HepG2 (cell line): Measurements from ENCODE around the gene PIK3CD. TPM values are rescaled to one million over a fixed set of nuclear protein-coding genes. Genes with fewer than 3 reads are reported as not detected.
A peak's percentile ranks its signal among the peaks of the same experiment; 100 is the strongest.

Experiments
- ATAC-seq: fragments of 200-7000 bp; cut with Tn5 transposase; 3 replicates; pipeline ENCODE4 v1.9.1; 2020; ENCODE audit warnings: mild to moderate bottlenecking, moderate library complexity
- BruUV-seq: library from RNA; stranded (reverse); fragments of 400-500 nt; replicated peaks from 2 replicates; lab custom pipeline; 2021; lab: Mats Ljungman, UMichigan
- CTCF ChIA-PET: fragments of 300-600 bp; formaldehyde crosslinking; extraction: SDS; loops from one replicate; lab custom pipeline; 2021; ENCODE audit warnings: low total read pairs, inconsistent platforms, low intra/inter-chr PET ratio; lab: Yijun Ruan, JAX
- POLR2A ChIA-PET: fragments of 350-600 bp; sonication (Branson Sonifier 250); formaldehyde crosslinking; loops from one replicate; lab custom pipeline; 2020; ENCODE audit warnings: antibody characterized with exemption, inconsistent platforms; lab: Yijun Ruan, JAX
- DNase-seq: peaks from one replicate; pipeline ENCODE4 v3.0.0-alpha.2; 2015; ENCODE audit warnings: low spot score
- FAIRE-seq: peaks from 3 replicates; lab custom pipeline; 2011; peaks lifted over from hg19 to GRCh38; lab: Jason Lieb, UNC
- H2AFZ ChIP-seq: one replicate; pipeline ENCODE4 v1.6.1; 2011; ENCODE audit warnings: low read length, inconsistent platforms
- H3K27ac ChIP-seq: fragments of 300-600 bp; 3 replicates; pipeline ENCODE4 v1.8.0; 2011; ENCODE audit warnings: mixed run types, mild to moderate bottlenecking, mixed read lengths, low read length, inconsistent platforms; ENCODE audit not compliant: insufficient read depth; ENCODE audit errors: extremely low read length
- H3K27me3 ChIP-seq, 2 experiments: fragments of 200-600 bp in 1 of 2; 2 replicates in 1 of 2; 3 replicates in 1 of 2; pipeline versions ENCODE4 v1.6.0 to v1.8.0; 2011; ENCODE audit warnings: low read length in 2 of 2, mild to moderate bottlenecking in 2 of 2, moderate library complexity in 2 of 2, inconsistent platforms in 1 of 2; ENCODE audit not compliant: insufficient read depth in 2 of 2, control insufficient read depth in 1 of 2
- H3K36me3 ChIP-seq, 2 experiments: fragments of 200-600 bp in 1 of 2; replicated peaks in 1 of 2; 2 replicates in 1 of 2; 3 replicates in 1 of 2; pipeline versions ENCODE4 v1.5.1 to v1.8.0; 2011; ENCODE audit warnings: low read length in 2 of 2, inconsistent platforms in 1 of 2; ENCODE audit not compliant: insufficient read depth in 2 of 2, control insufficient read depth in 1 of 2
- H3K4me1 ChIP-seq: 2 replicates; pipeline ENCODE4 v1.5.1; 2012; ENCODE audit warnings: low read length, inconsistent platforms; ENCODE audit not compliant: insufficient read depth
- H3K4me2 ChIP-seq: 2 replicates; pipeline ENCODE4 v1.6.0; 2011; ENCODE audit warnings: low read depth, low read length, inconsistent platforms
- H3K4me3 ChIP-seq, 3 experiments: fragments of 200-600 bp in 1 of 3; sonication (generic), shearing (Covaris generic) in 1 of 3; replicated peaks in 1 of 3; 2 replicates each; pipeline ENCODE4 v1.5.1; 2011 to 2016; ENCODE audit warnings: low read length in 3 of 3, inconsistent platforms in 2 of 3, low read depth in 2 of 3, mild to moderate bottlenecking in 2 of 3, control low read depth in 1 of 3, mixed read lengths in 1 of 3; ENCODE audit not compliant: insufficient read depth in 1 of 3
- H3K79me2 ChIP-seq: one replicate; pipeline ENCODE4 v1.6.1; 2011; ENCODE audit warnings: low read length, inconsistent platforms; ENCODE audit not compliant: insufficient read depth
- H3K9ac ChIP-seq: 2 replicates; pipeline ENCODE4 v1.6.0; 2011; ENCODE audit warnings: mild to moderate bottlenecking, low read depth, low read length, inconsistent platforms; ENCODE audit not compliant: insufficient read depth
- H3K9me3 ChIP-seq: 2 replicates; pipeline ENCODE4 v1.5.1; 2012; ENCODE audit warnings: mild to moderate bottlenecking, low read length
- H4K20me1 ChIP-seq: 2 replicates; pipeline ENCODE4 v1.6.0; 2011; ENCODE audit warnings: inconsistent platforms, mild to moderate bottlenecking, low read length, moderate library complexity; ENCODE audit not compliant: insufficient read depth
- TEAD3 ChIP-seq: optimal IDR thresholded peaks from 2 replicates; pipeline ENCODE3; 2016; ENCODE audit warnings: borderline replicate concordance
- ZNF629 ChIP-seq: sonication (generic); formaldehyde crosslinking; conservative IDR thresholded peaks from 2 replicates; pipeline ENCODE4 v1.5.0; 2020; ENCODE audit warnings: missing genetic modification reagents
- WGBS: methylation state at CpG from one replicate; pipeline ENCODE4 v1.1.6; 2017; ENCODE audit warnings: low lambda C conversion rate; 5-methylcytosine and 5-hydroxymethylcytosine counted together
- in situ Hi-C: cut with HindIII; loops from 2 replicates; pipeline ENCODE4 v1.10.0; 2017; ENCODE audit warnings: low pct_unique_long_range_greater_than_20kb; ENCODE audit not compliant: extremely low pct_ligation_motif_present
- intact Hi-C: fragments of 100-400 bp; cut with micrococcal nuclease; formaldehyde crosslinking; loops from one replicate; pipeline ENCODE4 v1.10.0; 2022; ENCODE audit not compliant: unreplicated experiment
- polyA plus RNA-seq, 8 experiments: library from polyadenylated mRNA; depleted of rRNA in 3 of 8; stranded (reverse) in 7 of 8; unstranded in 1 of 8; fragments of >200 nt; fragmentation: Illumina TruSeq in 4 of 8; extraction: Trizol in 4 of 8; gene quantifications; 2 replicates each; pipeline versions ENCODE4 v1.2.1 to v1.2.3, GENCODE V29; 2011 to 2016; ENCODE audit warnings: low read depth in 4 of 8, missing spikeins in 1 of 8, mixed read lengths in 1 of 8; ENCODE audit not compliant: insufficient read depth in 1 of 8
- total RNA-seq, 5 experiments: library from RNA; depleted of rRNA; stranded (reverse); fragments of >200 nt; fragmentation: Illumina TruSeq; extraction: Trizol; gene quantifications; 2 replicates each; pipeline ENCODE4 v1.2.3, GENCODE V29; 2016; ENCODE audit warnings: low read depth in 1 of 5
- TF ChIP-seq, protein P1 (sequence below): IDR thresholded peaks from 2 replicates; pipeline ENCODE4 v1.6.1; 2012; ENCODE audit warnings: low read length, improper control_type of control experiment

Gene PIK3CD
- total and polyA plus RNA-seq, 2 of the 13 experiments (the other 11 are each of a cell fraction or from before 2014, with no cell fraction given) = 7.1 to 10.0 TPM

DNA sequence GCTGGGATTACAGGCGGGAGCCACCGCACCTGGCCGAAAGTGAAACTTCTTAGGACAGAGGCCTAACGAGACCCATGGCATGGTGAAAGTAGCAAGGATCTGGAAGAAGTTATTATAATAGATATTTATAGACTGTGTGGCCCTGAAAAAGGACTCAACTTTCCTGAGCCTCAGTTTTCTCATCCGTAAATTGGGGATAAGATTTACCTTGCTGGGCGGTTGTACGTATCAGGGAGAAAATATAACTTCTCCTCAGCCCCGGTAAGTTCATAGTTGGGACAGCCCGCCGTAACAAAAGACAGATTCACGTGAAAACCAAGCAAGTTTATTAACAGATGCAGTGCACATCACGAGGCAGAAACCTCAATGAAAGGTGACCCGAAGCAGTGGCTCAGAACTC, 5.5 kb upstream of the PIK3CD start:
- POLR2A ChIA-PET = no interaction called here
- Histone ChIP-seq H3K9me3 (no peaks in the 10 kb centered on the region), H3K27ac (no peak overlapping the region), H4K20me1 (no peaks in the 10 kb centered on the region), H3K4me2 (no peak overlapping the region)
- in situ Hi-C loops = no loop called here
- CTCF ChIA-PET = interaction anchor here (0.6 kb wide), 1 partner anchor 13 kb away, joined by 4 read pairs; no protein-coding TSS in a partner anchor
- 56% methylated on average over 13 of the region's 13 CpGs for WGBS
- no peak for TF ChIP-seq TEAD3 (CRISPR knock-in tag)
- peak; percentile 40; the same call in 1 of the 2 replicates for TF ChIP-seq ZNF629
- TF ChIP-seq, all 625 proteins: peak for 1
- no peak overlapping the region for H2AFZ ChIP-seq
- FAIRE-seq (no peak), ATAC-seq (no peak), DNase-seq (no peak)
- no TSS peak for BruUV-seq
- no peaks in the 10 kb centered on the region for H3K4me1 ChIP-seq
- no peaks in the 10 kb centered on the region for H3K36me3 ChIP-seq
- H3K79me2 ChIP-seq = no peaks in the 10 kb centered on the region
- intact Hi-C loops = no loop called here
- peaks cover 2 to 36% of the 10 kb centered on the region in 2 experiments; a peak in 4 of 5 replicates for H3K27me3 ChIP-seq
- no peak overlapping the region for H3K4me3 ChIP-seq
- H3K9ac ChIP-seq = no peak overlapping the region

DNA sequence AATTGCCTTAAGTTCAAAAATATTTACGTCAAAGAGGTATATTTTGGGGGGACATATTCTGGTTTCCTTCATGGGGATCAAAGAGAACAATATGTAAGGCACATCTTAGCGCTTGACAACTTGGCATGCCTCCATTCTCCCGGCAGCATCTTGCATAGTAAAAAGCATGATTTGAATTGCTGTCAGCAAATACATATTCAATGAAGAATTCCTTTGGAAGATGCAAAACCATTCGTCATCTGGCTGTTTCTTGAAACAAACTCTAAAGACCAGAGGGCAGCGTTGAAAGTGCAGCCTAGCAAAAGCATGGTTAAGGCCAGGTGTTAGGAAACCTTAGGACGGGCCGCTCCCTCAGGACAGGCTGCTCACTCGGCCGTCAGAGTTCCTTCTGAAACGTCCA, 3.4 kb upstream of the PIK3CD start:
- WGBS = 31% methylated on average over 8 of the region's 10 CpGs

More for the DNA sequence above, 3.4 kb upstream of the PIK3CD start:
- no TSS peak for BruUV-seq
- CTCF ChIA-PET = no interaction called here
- H3K27ac ChIP-seq = no peak overlapping the region
- DNase-seq (no peak), FAIRE-seq (no peak), ATAC-seq (no peak)
- POLR2A ChIA-PET = no interaction called here
- no peak overlapping the region for H3K9ac ChIP-seq
- in situ Hi-C loops = no loop called here
- TF ChIP-seq, protein P1, sequence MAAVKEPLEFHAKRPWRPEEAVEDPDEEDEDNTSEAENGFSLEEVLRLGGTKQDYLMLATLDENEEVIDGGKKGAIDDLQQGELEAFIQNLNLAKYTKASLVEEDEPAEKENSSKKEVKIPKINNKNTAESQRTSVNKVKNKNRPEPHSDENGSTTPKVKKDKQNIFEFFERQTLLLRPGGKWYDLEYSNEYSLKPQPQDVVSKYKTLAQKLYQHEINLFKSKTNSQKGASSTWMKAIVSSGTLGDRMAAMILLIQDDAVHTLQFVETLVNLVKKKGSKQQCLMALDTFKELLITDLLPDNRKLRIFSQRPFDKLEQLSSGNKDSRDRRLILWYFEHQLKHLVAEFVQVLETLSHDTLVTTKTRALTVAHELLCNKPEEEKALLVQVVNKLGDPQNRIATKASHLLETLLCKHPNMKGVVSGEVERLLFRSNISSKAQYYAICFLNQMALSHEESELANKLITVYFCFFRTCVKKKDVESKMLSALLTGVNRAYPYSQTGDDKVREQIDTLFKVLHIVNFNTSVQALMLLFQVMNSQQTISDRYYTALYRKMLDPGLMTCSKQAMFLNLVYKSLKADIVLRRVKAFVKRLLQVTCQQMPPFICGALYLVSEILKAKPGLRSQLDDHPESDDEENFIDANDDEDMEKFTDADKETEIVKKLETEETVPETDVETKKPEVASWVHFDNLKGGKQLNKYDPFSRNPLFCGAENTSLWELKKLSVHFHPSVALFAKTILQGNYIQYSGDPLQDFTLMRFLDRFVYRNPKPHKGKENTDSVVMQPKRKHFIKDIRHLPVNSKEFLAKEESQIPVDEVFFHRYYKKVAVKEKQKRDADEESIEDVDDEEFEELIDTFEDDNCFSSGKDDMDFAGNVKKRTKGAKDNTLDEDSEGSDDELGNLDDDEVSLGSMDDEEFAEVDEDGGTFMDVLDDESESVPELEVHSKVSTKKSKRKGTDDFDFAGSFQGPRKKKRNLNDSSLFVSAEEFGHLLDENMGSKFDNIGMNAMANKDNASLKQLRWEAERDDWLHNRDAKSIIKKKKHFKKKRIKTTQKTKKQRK = no peak
- intact Hi-C loops = no loop called here
- H3K4me3 ChIP-seq = no peak overlapping the region
- peaks cover 4 to 47% of the 10 kb centered on the region in 2 experiments; a peak in 4 of 5 replicates for H3K27me3 ChIP-seq
- no peaks in the 10 kb centered on the region for H3K4me1 ChIP-seq
- no peaks in the 10 kb centered on the region for H4K20me1 ChIP-seq
- no peak overlapping the region for H3K4me2 ChIP-seq
- H3K79me2 ChIP-seq = no peaks in the 10 kb centered on the region
- no peak overlapping the region for H2AFZ ChIP-seq
- no peaks in the 10 kb centered on the region for H3K36me3 ChIP-seq
- H3K9me3 ChIP-seq = no peaks in the 10 kb centered on the region
